ENCODE measurements around the gene PLPPR2. TPM values are rescaled to one million over a fixed set of nuclear protein-coding genes. Genes with fewer than 3 reads are reported as not detected.
A peak's percentile ranks its signal among the peaks of the same experiment; 100 is the strongest.

Gene PLPPR2
- total and polyA plus RNA-seq, 2 of the 4 experiments (the other 2 are of a cell fraction), result 3.9 to 45.2 TPM

DNA sequence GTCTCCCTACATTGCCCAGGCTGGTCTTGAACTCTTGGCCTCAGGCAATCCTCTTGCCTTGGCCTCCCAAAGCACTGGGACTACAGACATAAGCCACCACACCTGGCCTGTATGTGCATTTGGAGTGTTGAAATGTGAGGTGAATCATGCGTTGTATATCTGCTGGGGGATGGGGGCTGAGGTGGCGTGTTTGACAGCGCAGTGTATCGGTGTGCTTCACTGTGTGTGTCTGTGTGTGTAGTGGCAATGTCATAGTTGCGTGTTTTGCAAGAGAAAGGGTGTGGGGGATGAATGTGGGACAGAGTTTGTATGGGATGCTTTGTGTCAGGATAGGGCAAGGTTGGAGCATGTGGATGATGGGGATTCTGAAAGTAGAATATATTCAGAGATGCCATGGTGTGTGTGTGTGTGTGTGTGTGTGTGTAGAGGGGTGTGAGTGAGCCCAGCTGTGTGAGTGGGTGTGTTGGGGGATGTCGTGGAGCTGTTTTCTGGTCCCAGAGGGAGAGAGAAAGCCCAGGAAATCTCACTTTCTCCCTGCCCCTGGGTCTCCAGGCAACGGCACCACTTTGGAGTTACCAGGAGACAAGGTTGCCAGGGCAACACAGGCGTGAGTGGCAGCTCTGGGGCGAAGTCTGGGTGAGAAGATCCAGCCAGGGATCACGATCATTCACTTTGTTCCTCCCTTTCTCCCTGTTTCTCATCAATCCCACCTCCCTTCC, 18.1 kb downstream of the PLPPR2 start:
- Histone ChIP-seq H3K27me3 (ENCODE audit: control insufficient read depth, insufficient read depth, low read length) (no peaks in the 10 kb centered on the region), H3K18ac (ENCODE audit: low read depth, low read length) (no peak overlapping the region), H2AK5ac (ENCODE audit: low read depth, low read length) (peak overlapping the region; percentile 21; the same call in 1 of the 2 replicates), H3K27ac (ENCODE audit: insufficient read depth, low read length) (no peak overlapping the region), H3K9ac (ENCODE audit: low read depth, low read length) (no peak overlapping the region; the same call in 1 of the 2 replicates), H2AFZ (replicated peaks; ENCODE audit: low read length, poor library complexity) (peak overlapping the region; percentile 49), H3K4me2 (ENCODE audit: low read depth, low read length) (no peak overlapping the region), H3K23ac (ENCODE audit: low read depth, low read length) (no peak overlapping the region), H3K79me1 (ENCODE audit: low read depth in 1 of 2, low read length in 2 of 2) (peaks cover 0 to 21% of the 10 kb centered on the region in 2 experiments; a peak in 2 of 4 replicates), H3K56ac (ENCODE audit: extremely low read depth, insufficient read depth, low read length) (no peak overlapping the region), H3K36me3 (ENCODE audit: control insufficient read depth, insufficient read depth, low read length) (no peaks in the 10 kb centered on the region), H2BK120ac (ENCODE audit: low read depth, low read length) (no peak overlapping the region), H3K4ac (ENCODE audit: low read depth, low read length) (no peak overlapping the region), H2BK20ac (ENCODE audit: low read depth, low read length) (no peak overlapping the region), H3K4me3 (ENCODE audit: insufficient read depth, low read depth, low read length) (no peak overlapping the region), H4K8ac (ENCODE audit: low read depth in 2 of 2, low read length in 2 of 2) (peak overlapping the region in 1 of 2 experiments; percentile 82; a peak in 2 of 4 replicates), H4K5ac (ENCODE audit: low read depth, low read length) (no peak overlapping the region), H2BK5ac (ENCODE audit: low read depth, low read length, poor library complexity, severe bottlenecking) (no peak overlapping the region), H2AK9ac (replicated peaks; ENCODE audit: low read depth, low read length, poor library complexity) (no peak overlapping the region), H3K9me3 (ENCODE audit: control insufficient read depth, insufficient read depth, low read length) (no peaks in the 10 kb centered on the region), H3K4me1 (ENCODE audit: control insufficient read depth, insufficient read depth, low read length) (peaks cover 18% of the 10 kb centered on the region), H3K14ac (replicated peaks; ENCODE audit: low read depth, low read length) (no peak overlapping the region), H4K91ac (ENCODE audit: insufficient read depth, low read depth, low read length) (no peak overlapping the region), H2BK15ac (ENCODE audit: low read depth, low read length) (no peak overlapping the region), H3K9me1 (ENCODE audit: insufficient read depth, low read length) (peaks cover 23% of the 10 kb centered on the region), H4K20me1 (ENCODE audit: insufficient read depth, low read length) (peaks cover 10% of the 10 kb centered on the region; the same call in 1 of the 2 replicates)
- WGBS, 2 experiments (ENCODE audit: extremely low coverage in 2 of 2, insufficient read length in 1 of 2), result 86% methylated on average over 5 of the region's 10 CpGs; no CpG with 5 or more reads in 1 of the 2 experiments
- no peak for ATAC-seq (ENCODE audit: low read depth)
- no TSS peak for BruUV-seq (replicated peaks)
- dilution Hi-C loops (cut with HindIII; ENCODE audit: low sequenced_read_pairs, unreplicated experiment), result no loop called here
- ChIA-PET CTCF (interaction anchor here (0.6 kb wide), 1 partner anchor 428 kb away, joined by 3 read pairs; no protein-coding TSS in a partner anchor), POLR2A (ENCODE audit: unreplicated experiment) (no interaction called here)
- intact Hi-C loops (cut with micrococcal nuclease), result no loop called here
- TF ChIP-seq RFX5 (IDR thresholded peaks at IDR 0.05; ENCODE audit: low read depth, low read length), result no peak
- peak; percentile 38; the same call in 1 of the 2 replicates for TF ChIP-seq MXI1 (IDR thresholded peaks at IDR 0.05; ENCODE audit: borderline replicate concordance, low read depth, low read length)
- TF ChIP-seq, protein P1, sequence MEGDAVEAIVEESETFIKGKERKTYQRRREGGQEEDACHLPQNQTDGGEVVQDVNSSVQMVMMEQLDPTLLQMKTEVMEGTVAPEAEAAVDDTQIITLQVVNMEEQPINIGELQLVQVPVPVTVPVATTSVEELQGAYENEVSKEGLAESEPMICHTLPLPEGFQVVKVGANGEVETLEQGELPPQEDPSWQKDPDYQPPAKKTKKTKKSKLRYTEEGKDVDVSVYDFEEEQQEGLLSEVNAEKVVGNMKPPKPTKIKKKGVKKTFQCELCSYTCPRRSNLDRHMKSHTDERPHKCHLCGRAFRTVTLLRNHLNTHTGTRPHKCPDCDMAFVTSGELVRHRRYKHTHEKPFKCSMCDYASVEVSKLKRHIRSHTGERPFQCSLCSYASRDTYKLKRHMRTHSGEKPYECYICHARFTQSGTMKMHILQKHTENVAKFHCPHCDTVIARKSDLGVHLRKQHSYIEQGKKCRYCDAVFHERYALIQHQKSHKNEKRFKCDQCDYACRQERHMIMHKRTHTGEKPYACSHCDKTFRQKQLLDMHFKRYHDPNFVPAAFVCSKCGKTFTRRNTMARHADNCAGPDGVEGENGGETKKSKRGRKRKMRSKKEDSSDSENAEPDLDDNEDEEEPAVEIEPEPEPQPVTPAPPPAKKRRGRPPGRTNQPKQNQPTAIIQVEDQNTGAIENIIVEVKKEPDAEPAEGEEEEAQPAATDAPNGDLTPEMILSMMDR (conservative IDR thresholded peaks at IDR 0.05; ENCODE audit: low read depth, low read length), result no peak
- no peak for DNase-seq
- in situ Hi-C loops (cut with MboI; ENCODE audit: low sequenced_read_pairs), result no loop called here
